ENCODE data around the gene FAS.
A peak's percentile ranks its signal among the peaks of the same experiment; 100 is the strongest.

The FAS gene

DNA sequence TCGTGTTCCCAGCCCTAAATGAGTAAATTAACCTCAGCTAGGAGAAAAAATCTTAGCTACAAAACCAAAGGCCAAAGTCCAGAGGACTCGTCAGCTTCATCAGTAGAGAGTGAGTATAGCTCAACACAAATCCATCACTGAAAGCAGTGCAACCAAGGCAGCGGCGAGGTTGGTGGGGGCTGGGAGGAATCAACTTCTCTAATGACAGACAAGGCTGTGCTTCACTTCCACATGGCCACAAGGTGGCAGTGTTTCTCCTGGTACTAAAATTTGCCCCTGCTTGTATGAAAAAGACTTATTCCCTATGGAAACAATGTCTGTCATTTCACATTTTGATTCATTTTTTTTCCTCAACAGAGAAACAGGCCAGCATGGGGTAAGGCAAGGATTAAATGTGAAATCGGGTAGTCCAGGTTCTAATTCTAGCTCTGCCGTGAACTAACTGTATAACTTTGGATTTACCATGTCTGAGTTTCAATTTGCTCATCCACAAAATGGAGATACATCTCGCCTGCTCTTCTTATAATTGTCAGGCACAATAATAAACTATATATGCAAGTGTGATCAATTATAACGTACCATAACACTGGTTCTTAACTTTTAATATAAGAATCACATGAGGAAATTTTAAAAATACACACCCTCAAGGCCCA, 39.3 kb downstream of the FAS start:
- no peak overlapping the region for H3K4me3 ChIP-seq (ENCODE audit: low read depth, low read length)
- TF ChIP-seq, protein P1, sequence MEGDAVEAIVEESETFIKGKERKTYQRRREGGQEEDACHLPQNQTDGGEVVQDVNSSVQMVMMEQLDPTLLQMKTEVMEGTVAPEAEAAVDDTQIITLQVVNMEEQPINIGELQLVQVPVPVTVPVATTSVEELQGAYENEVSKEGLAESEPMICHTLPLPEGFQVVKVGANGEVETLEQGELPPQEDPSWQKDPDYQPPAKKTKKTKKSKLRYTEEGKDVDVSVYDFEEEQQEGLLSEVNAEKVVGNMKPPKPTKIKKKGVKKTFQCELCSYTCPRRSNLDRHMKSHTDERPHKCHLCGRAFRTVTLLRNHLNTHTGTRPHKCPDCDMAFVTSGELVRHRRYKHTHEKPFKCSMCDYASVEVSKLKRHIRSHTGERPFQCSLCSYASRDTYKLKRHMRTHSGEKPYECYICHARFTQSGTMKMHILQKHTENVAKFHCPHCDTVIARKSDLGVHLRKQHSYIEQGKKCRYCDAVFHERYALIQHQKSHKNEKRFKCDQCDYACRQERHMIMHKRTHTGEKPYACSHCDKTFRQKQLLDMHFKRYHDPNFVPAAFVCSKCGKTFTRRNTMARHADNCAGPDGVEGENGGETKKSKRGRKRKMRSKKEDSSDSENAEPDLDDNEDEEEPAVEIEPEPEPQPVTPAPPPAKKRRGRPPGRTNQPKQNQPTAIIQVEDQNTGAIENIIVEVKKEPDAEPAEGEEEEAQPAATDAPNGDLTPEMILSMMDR (conservative IDR thresholded peaks at IDR 0.05; ENCODE audit: low read depth, low read length), result peak; percentile 88
- DNase-seq (ENCODE audit: low read depth), result peak; percentile 92

DNA sequence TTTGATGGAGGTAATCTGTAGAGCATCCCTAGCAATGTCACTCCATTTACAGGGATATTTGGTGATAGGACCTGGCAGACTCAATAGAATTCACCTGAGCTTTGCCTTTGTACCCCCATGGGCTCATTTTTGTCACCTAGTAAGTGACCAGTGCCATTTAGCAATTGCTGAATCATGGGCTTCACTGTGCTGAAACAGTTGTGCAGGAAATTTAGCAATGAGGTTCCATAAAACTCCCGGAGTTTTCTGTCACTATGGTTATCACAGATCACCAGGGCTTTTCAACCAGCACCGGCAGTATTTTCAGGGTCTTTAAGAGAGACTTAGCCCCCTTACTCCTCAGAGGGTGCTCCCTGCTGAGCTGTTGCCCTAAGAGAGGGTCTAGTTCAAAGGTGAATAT, 40.2 kb downstream of the FAS start:
- TF ChIP-seq, protein P1 (conservative IDR thresholded peaks at IDR 0.05; ENCODE audit: low read depth, low read length), result no peak
- no peak for DNase-seq (ENCODE audit: low read depth)
- no peak overlapping the region for H3K4me3 ChIP-seq (ENCODE audit: low read depth, low read length)

DNA sequence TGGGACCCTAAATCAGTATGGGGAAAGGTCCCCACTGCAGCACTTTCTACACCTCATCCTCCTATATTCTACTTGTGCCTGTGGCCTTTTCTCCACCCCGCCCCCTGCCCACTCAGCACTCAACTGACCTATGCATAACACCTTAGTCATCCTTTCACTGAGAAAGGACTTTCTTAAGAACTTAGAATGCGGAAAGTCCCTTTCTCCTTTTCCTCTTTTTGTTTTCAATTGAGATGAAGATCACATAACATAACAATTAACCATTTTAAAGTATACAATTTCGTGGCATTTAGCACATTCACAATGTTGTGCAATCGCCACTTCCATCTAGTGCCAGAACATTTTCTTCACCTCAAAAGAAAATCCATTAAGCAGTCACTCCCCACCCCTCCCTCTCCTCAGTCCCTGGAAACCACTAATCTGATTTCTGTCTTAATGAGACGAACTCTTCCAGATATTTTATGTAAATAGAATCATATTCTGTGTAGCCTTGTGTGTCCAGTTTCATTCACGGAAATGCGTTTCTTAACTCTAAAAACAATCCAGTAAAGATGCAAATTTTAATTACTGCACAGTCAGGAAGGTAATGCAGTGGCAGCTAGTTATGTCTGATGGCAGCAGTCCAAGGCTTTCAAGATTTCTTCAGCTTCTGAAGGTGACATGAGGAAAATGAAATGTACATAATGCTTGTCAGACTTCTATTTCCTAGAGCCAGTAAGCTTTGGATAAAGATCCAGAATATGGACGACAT, 41.7 kb downstream of the FAS start:
- no peak overlapping the region for H3K4me3 ChIP-seq (ENCODE audit: low read depth, low read length)
- TF ChIP-seq, protein P1 (conservative IDR thresholded peaks at IDR 0.05; ENCODE audit: low read depth, low read length), result no peak
- peak; percentile 87 for DNase-seq (ENCODE audit: low read depth)

DNA sequence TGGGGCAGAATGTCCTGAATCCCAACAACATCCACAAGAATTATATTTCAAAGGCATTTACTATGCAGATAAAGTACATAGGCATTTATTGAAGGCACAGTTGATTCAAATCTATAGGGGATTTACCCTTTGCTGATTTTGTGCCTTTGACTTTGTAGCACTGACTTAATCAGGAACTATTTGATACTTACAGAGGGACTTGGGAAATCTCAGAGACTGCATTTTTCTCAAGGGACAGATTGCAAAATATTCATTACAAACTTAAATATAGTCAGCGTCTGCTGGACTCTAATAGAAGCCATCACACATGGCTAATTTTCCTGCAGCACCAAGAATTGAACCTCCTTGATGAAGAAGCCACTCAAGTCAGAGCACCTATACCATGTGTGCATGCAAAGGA, 44.9 kb downstream of the FAS start:
- DNase-seq (ENCODE audit: low read depth), result no peak
- no peak overlapping the region for H3K4me3 ChIP-seq (ENCODE audit: low read depth, low read length)
- TF ChIP-seq, protein P1 (conservative IDR thresholded peaks at IDR 0.05; ENCODE audit: low read depth, low read length), result no peak

DNA sequence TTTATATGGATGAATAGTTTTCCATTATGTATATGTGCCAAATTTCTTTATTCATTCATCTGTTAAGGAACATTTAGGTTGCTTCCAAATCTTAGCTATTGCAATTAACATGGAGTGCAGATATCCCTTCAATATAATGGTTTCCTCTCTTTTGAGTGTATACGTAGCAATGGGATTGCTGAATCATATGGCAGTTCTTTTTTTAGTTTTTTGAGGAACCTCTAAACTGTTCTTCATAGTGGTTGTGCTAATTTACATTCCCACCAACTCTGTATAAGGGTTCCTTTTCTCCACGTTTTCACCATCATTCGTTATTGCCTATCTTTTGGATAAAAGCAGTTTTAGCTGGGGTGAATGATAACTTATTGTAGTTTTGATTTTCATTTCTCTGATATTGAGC, 46.5 kb downstream of the FAS start:
- H3K4me3 ChIP-seq (ENCODE audit: low read depth, low read length), result no peak overlapping the region
- TF ChIP-seq, protein P1 (conservative IDR thresholded peaks at IDR 0.05; ENCODE audit: low read depth, low read length), result no peak
- no peak for DNase-seq (ENCODE audit: low read depth)

DNA sequence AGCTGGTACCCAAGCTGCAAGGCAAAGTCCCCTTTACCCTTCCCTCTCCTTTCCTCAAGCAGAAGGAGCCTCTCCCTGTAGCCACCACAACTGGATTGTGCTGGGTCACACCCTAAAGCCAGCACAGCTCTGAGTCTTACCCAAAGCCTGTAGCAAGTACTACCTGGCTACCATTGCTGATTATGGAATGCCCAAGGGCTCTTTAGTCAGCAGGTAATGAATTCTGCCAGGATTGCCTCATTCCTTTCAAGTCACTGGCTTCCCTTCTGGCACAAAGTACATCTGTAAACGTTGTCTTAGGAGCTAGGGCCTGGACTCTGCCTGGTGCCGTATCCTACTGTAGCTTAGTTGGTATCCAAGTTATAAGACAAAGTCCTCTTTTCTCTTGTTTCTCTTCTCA, 52.0 kb downstream of the FAS start:
- TF ChIP-seq, protein P1 (conservative IDR thresholded peaks at IDR 0.05; ENCODE audit: low read depth, low read length), result no peak
- H3K4me3 ChIP-seq (ENCODE audit: low read depth, low read length), result no peak overlapping the region
- no peak for DNase-seq (ENCODE audit: low read depth)

DNA sequence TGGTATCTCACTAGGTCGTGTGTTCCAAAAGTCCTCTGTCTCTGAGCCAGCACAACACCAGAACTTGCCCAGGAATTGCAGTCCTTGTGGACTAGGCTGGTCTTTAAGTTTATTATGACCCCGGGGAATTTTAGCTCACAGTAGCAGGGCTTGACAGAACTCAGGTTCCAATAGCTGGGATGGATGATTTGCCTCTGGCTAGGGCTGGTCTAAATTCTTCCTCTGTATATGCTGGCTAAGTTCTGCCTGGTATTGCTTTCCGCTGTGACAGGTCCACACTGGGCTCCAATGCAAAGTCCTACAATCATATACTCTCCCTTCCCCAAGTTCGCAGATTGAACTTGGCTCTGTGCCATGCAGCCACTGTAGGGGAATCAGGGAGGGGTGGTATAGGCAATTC, 52.5 kb downstream of the FAS start:
- TF ChIP-seq, protein P1 (conservative IDR thresholded peaks at IDR 0.05; ENCODE audit: low read depth, low read length), result no peak
- DNase-seq (ENCODE audit: low read depth), result no peak
- H3K4me3 ChIP-seq (ENCODE audit: low read depth, low read length), result no peak overlapping the region
